Immature natural killer cell (primary cell): ENCODE data around the gene THBS2. TPM values are rescaled to one million over a fixed set of nuclear protein-coding genes. Genes with fewer than 3 reads are reported as not detected.
"Not testable (repeated sequence)": the region's sequence is repeated elsewhere in the genome, so short reads cannot be mapped to it uniquely, and the experiment has no call there.

ENCODE experiments used
- DNase-seq, 3 donors: peaks; one replicate each; pipeline ENCODE4 v3.0.0; 2022; ENCODE audit warnings: mixed read lengths in 1 of 3
- H3K27ac Mint-ChIP-seq, 6 donors: one replicate each; pipeline ENCODE4 v1.8.0; 2020; ENCODE audit warnings: mixed read lengths in 6 of 6, mild to moderate bottlenecking in 5 of 6, inconsistent platforms in 4 of 6, moderate library complexity in 3 of 6
- H3K27me3 Mint-ChIP-seq, 3 donors: one replicate each; pipeline ENCODE4 v1.8.0; 2020 to 2021; ENCODE audit warnings: low read depth in 3 of 3, mild to moderate bottlenecking in 3 of 3, mixed read lengths in 3 of 3, moderate library complexity in 3 of 3, inconsistent platforms in 1 of 3
- H3K36me3 Mint-ChIP-seq, 3 donors: one replicate each; pipeline ENCODE4 v1.8.0; 2020; ENCODE audit warnings: mixed read lengths in 3 of 3, inconsistent platforms in 2 of 3, mild to moderate bottlenecking in 2 of 3
- H3K4me1 Mint-ChIP-seq, 2 donors: one replicate each; pipeline ENCODE4 v1.8.0; 2020; ENCODE audit warnings: inconsistent platforms in 2 of 2, mild to moderate bottlenecking in 2 of 2, mixed read lengths in 2 of 2, moderate library complexity in 1 of 2
- H3K4me3 Mint-ChIP-seq, 5 donors: one replicate each; pipeline ENCODE4 v1.8.0; 2020; ENCODE audit warnings: mild to moderate bottlenecking in 5 of 5, mixed read lengths in 5 of 5, inconsistent platforms in 3 of 5, moderate library complexity in 3 of 5
- H3K9me3 Mint-ChIP-seq, 6 donors: one replicate each; pipeline ENCODE4 v1.8.0; 2020; ENCODE audit warnings: mild to moderate bottlenecking in 6 of 6, mixed read lengths in 6 of 6, inconsistent platforms in 4 of 6, moderate library complexity in 3 of 6
- polyA plus RNA-seq, 3 donors: library from polyadenylated mRNA; unstranded; fragments of 300-500 nt; fragmentation: Illumina TruSeq; gene quantifications; one replicate each; pipeline ENCODE4 v1.2.3, GENCODE V29; 2021

THBS2 gene
- under 1 TPM in 2 of 3 donors, not detected in 1; 0.06 to 0.11 TPM for polyA plus RNA-seq

DNA sequence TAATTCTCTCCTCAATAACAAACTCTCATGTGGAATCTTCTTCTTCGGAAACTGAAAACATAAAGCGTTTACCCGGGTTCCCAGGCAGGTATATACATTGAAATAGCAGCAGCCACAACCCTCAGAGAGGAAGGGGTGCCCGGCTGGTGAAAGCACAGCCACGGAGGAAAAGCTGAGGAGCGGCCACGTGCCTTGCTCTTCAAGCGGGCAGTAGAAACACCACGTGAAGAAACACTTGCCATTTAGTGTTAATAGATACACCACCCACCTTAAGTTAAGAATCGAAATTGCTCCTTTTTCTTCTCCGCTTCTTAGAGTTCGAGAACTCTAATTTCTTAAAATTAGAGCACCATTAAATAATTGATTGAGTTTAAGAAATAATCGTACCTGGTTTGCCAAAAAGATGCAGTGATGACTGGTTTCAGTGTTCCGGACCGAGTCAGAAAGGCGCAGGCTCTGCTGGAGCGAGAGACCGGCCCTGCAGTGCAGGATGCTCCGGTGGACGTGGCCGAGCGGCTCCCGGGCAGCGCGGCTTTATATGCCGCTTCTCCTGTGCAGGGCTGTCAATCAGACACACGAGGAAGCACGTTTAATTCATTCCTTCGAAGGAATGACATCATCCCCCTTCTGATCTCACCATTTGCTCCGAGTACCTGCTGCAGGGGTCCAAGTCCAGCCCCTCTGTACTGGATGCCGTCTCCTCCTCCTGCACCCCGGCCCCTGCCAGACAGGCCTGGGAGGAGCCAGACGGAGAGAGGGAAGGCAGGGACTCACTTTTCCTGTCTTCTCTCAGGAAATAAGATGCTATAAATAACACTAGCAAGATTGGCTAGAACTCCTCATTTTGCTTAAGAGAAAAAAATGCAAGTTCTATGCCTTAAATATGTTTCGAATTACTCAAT, at the start of gene THBS2:
Gene THBS2, minus strand, starts transcription at position 510 of the 902 bp plus-strand sequence. CDS start 3,062 bp downstream, outside the sequence.
- DNase-seq = no peak
- H3K36me3 Mint-ChIP-seq = no peaks in the 10 kb centered on the region
- H3K27ac Mint-ChIP-seq = no peak within 1 kb of the TSS
- H3K4me1 Mint-ChIP-seq = peaks cover 12 to 16% of the 10 kb centered on the region in 2 donors
- peaks cover 15 to 37% (median 26%) of the 10 kb centered on the region in 3 donors for H3K27me3 Mint-ChIP-seq
- peak within 1 kb of the TSS in 3 of 5 donors; percentile 5 to 53 (median 6) for H3K4me3 Mint-ChIP-seq
- H3K9me3 Mint-ChIP-seq = no peaks in the 10 kb centered on the region

DNA sequence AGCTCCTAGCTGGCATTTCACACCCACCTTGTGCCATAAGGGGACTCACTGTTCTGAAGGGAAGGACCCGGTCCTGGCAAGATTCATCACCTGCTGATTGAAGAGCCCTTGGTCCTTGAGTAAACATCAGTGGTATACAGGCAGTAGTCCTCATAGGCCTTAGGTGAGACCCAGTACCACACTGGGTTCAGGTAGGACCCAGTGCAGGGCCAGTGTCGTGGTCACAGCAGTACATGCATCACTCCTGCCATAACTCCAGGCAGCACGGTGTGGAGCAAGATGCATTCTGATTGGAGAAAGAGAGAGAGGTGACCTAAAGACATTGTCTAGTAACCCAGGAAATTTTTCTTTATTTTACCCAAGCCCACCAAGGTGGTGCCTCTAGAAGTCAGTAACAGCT, 49.1 kb upstream of the THBS2 start:
- peaks cover 6 to 14% (median 6%) of the 10 kb centered on the region in 3 donors for H3K27me3 Mint-ChIP-seq
- H3K9me3 Mint-ChIP-seq = peaks cover 0 to 6% (median 0%) of the 10 kb centered on the region in 6 donors
- no peak overlapping the region for H3K4me3 Mint-ChIP-seq
- DNase-seq = no peak
- no peaks in the 10 kb centered on the region for H3K4me1 Mint-ChIP-seq
- no peaks in the 10 kb centered on the region for H3K36me3 Mint-ChIP-seq
- H3K27ac Mint-ChIP-seq = no peak overlapping the region

DNA sequence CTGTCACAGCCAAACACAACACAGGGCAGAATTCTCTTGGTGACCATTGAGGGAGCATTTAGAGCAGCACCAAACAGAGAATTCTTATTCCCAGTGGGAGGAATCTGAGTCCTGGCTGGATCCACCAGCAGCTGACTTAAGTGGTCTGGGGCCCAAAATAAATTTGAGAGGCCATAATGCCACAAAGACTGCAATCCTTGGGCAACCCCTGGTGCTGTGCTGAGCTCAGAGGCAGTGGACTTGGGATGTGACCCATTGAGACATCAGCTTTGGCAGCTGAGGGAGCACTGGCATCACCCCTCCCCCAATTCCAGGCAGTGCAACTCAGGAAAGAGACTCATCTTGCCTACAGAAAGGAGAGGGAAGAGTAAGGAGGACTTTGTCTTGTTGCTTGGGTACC, 48.6 kb upstream of the THBS2 start:
- Mint-ChIP-seq H3K4me3 (no peak overlapping the region), H3K4me1 (no peaks in the 10 kb centered on the region), H3K36me3 (no peaks in the 10 kb centered on the region), H3K9me3 (peaks cover 0 to 6% (median 0%) of the 10 kb centered on the region in 6 donors), H3K27me3 (peaks cover 6 to 14% (median 6%) of the 10 kb centered on the region in 3 donors), H3K27ac (no peak overlapping the region)
- DNase-seq = no peak

DNA sequence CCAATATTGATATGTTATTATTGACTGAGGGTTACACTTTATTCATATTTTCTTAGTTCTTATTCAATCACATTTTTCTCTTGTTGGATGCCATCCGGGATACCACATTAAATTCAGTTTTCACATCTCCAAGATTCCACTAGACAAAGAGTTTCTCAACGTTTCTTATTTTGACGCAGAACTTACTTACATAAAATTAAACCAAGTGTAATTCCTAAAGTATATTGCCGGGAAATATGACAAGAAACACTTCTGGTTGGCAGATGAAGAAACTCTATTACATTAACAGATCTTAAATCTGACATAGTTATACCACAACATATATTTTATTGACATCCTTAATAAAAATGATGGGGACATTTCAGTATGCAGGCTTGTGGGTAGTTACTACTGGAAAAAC, 47.3 kb upstream of the THBS2 start:
- Mint-ChIP-seq H3K9me3 (peaks cover 0 to 6% (median 0%) of the 10 kb centered on the region in 6 donors), H3K27me3 (peaks cover 5 to 19% (median 6%) of the 10 kb centered on the region in 3 donors), H3K27ac (no peak overlapping the region), H3K4me3 (no peak overlapping the region), H3K4me1 (no peaks in the 10 kb centered on the region), H3K36me3 (no peaks in the 10 kb centered on the region)
- DNase-seq = no peak

DNA sequence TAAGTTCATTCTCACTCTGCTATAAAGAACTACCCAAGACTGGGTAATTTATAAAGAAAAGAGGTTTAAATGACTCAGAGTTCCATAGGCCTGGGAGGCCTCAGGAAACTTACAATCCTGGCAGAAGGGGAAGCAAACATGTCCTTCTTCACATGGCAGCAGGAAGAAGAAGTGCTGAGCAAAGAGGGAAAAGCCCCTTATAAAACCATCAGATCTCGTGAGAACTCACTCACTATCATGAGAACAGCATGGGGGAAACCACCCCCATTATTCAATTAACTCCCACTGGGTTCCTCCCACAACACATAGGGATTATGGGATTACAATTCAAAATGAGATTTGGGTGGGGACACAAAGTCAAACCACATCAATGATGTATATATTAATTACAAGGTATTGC, 45.0 kb upstream of the THBS2 start:
- not testable (repeated sequence) for DNase-seq, H3K4me1 Mint-ChIP-seq, H3K4me3 Mint-ChIP-seq, H3K36me3 Mint-ChIP-seq, H3K9me3 Mint-ChIP-seq, H3K27ac Mint-ChIP-seq
- peaks cover 4 to 13% (median 5%) of the 10 kb centered on the region in 3 donors for H3K27me3 Mint-ChIP-seq

DNA sequence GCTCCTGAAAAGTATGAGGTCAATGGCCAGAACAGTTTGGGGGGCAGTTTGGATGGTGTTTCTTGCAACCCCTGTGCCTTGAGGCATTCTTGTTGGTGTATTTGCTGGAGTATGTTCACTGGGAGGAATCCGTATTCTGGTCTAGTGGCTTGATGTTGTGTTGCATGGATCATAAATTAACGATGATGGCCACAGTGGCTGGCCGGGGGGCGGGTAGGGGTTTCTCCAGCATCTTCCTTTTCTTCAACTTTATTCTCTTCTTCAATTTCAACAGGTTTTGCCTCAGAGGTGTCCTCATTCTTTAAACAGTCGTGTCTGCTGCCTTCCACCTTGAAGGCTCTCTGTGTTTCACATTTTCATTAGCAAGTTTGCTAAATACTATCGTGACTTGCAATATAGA, 43.0 kb upstream of the THBS2 start:
- Mint-ChIP-seq H3K4me1 (no peaks in the 10 kb centered on the region), H3K9me3 (no peaks in the 10 kb centered on the region), H3K36me3 (no peaks in the 10 kb centered on the region), H3K4me3 (no peak overlapping the region), H3K27ac (no peak overlapping the region), H3K27me3 (peaks cover 0 to 13% (median 4%) of the 10 kb centered on the region in 3 donors)
- no peak for DNase-seq

DNA sequence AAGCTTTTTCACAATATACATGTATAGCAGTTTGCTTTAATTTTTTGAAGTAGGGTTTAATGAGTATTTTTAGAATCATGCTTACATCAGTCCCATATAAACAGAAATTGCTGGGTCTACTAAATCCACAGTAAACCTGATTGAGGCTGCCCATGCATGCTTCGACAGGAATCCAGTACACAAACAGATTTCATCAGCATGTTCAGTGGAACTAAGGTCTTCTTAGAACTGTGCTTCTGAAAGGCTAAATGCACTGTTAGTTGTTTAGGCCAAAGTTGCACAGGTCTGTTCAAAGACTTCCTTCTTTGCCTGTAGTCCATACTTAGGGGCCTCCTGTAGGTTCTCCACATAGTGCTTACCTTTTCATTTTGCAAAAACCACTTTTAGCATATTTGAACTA, 42.5 kb upstream of the THBS2 start:
- H3K9me3 Mint-ChIP-seq = no peaks in the 10 kb centered on the region
- H3K4me3 Mint-ChIP-seq = no peak overlapping the region
- no peaks in the 10 kb centered on the region for H3K4me1 Mint-ChIP-seq
- no peak overlapping the region for H3K27ac Mint-ChIP-seq
- peaks cover 2 to 13% (median 4%) of the 10 kb centered on the region in 3 donors for H3K27me3 Mint-ChIP-seq
- DNase-seq = no peak
- H3K36me3 Mint-ChIP-seq = no peaks in the 10 kb centered on the region

DNA sequence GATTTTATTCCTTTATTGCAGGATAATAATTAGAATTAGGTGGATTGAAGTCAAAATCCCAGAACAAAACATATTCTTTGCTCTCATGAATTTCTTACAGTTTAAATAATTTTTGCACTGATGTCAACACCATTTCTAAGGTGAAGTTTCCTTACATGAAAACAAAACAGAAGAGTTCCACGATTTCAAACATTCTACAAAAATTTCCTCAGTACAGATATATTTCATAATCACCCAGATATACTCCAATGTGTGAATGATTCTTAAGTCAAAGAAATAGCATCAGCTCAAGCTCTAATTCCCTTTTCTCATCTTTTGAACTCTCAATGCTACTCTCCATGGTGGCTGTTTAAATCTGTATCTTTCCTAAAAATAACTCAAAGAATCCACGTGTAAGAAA, 39.5 kb upstream of the THBS2 start:
- no peak overlapping the region for H3K4me3 Mint-ChIP-seq
- DNase-seq = no peak
- no peaks in the 10 kb centered on the region for H3K4me1 Mint-ChIP-seq
- no peaks in the 10 kb centered on the region for H3K9me3 Mint-ChIP-seq
- peaks cover 2 to 7% (median 6%) of the 10 kb centered on the region in 3 donors for H3K27me3 Mint-ChIP-seq
- H3K36me3 Mint-ChIP-seq = no peaks in the 10 kb centered on the region
- no peak overlapping the region for H3K27ac Mint-ChIP-seq

DNA sequence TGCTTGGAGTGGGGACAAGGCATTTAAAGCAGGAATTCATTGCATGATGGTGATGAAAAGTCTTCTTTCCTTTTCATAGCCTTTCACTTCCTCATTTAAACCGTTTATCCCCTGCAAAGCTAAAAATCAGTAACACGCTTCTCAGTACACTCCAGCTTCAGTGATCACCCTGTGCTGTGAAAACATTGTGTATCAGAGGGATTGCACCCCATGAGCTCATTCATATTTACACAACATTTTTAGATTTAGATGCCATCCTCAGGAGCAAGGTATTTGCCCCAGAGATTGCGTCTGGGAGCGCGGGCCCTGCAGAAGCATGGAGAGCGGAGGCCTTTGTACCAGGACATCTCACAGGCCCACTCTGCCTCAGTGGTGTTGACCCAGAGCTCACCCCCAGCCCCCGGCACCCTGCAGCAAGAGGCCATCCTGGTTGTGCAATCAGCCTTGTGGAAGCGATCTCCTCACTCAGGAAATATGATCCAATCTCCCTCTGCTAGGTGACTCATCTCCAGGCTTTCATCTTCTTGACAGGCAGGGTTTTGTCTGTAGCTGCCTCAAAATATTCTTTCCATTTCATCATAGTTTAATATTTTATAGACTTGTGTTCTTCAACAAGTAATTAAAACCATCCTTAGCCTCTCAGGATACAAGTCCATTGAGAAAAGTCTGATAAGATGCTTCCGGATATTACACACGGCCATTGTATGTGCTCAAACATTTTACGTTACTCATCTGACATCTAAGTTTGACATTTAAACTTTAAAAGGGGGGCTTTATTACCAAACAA, 38.9 kb upstream of the THBS2 start:
- peaks cover 2 to 6% (median 5%) of the 10 kb centered on the region in 3 donors for H3K27me3 Mint-ChIP-seq
- H3K9me3 Mint-ChIP-seq = no peaks in the 10 kb centered on the region
- H3K36me3 Mint-ChIP-seq = no peaks in the 10 kb centered on the region
- DNase-seq = no peak
- no peak overlapping the region for H3K4me3 Mint-ChIP-seq
- H3K4me1 Mint-ChIP-seq = no peaks in the 10 kb centered on the region
- no peak overlapping the region for H3K27ac Mint-ChIP-seq

DNA sequence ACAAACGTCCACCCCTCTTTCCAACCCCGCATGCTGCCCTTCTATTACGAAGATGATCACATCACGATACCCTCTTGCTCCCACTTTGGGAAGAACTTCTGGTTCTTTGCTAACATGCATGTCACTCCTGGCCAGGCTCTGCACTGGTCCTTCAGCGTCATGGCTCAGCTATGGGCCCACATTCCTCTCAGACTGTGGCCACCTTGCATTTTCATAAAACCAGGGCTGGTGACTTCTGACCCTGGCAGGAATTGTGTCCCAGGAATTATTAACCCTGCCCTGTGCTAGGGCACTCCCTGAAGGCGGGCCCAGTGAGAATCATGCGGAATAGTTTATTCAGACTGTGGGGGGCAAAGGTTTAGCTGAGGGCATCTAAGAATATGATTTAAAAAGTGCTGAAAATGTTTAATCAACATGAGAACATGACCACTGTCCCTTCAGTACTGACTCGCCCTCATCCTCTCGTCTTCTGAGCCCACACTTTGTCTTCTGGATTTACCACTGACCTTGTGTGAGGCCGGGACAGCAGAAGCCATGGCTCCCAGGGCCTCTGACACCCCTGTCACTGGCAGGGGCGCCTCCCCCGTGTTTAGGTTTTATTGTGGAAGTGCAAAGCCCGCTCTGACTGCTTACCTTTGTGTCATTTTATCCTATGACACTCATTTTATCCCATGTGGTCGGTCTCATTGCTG, 38.1 kb upstream of the THBS2 start:
- no peak overlapping the region for H3K4me3 Mint-ChIP-seq
- DNase-seq = no peak
- H3K27me3 Mint-ChIP-seq = peaks cover 2 to 6% (median 4%) of the 10 kb centered on the region in 3 donors
- no peaks in the 10 kb centered on the region for H3K36me3 Mint-ChIP-seq
- no peaks in the 10 kb centered on the region for H3K9me3 Mint-ChIP-seq
- H3K27ac Mint-ChIP-seq = no peak overlapping the region
- no peaks in the 10 kb centered on the region for H3K4me1 Mint-ChIP-seq

DNA sequence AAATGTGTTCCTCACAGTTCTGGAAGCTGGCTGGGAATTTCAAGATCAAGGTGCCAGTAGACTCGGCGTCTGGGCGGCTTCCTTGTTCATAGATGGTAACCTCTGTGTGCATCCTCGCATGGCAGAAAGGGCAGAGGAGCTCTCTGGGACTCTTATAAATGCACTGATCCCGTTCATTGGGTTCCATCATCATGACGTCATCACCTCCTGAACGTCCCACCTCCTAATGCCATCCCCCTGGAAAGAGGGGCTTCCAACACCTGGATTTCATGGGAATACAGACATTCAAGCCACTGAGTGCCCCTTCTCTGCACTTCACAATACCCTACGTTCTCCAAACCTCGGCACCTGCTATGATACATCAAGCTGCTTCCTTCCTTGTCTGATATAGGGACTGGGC, 37.5 kb upstream of the THBS2 start:
- H3K27me3 Mint-ChIP-seq = peaks cover 2 to 6% (median 3%) of the 10 kb centered on the region in 3 donors
- no peak overlapping the region for H3K27ac Mint-ChIP-seq
- H3K36me3 Mint-ChIP-seq = no peaks in the 10 kb centered on the region
- no peaks in the 10 kb centered on the region for H3K4me1 Mint-ChIP-seq
- no peak overlapping the region for H3K4me3 Mint-ChIP-seq
- no peak for DNase-seq
- no peaks in the 10 kb centered on the region for H3K9me3 Mint-ChIP-seq

DNA sequence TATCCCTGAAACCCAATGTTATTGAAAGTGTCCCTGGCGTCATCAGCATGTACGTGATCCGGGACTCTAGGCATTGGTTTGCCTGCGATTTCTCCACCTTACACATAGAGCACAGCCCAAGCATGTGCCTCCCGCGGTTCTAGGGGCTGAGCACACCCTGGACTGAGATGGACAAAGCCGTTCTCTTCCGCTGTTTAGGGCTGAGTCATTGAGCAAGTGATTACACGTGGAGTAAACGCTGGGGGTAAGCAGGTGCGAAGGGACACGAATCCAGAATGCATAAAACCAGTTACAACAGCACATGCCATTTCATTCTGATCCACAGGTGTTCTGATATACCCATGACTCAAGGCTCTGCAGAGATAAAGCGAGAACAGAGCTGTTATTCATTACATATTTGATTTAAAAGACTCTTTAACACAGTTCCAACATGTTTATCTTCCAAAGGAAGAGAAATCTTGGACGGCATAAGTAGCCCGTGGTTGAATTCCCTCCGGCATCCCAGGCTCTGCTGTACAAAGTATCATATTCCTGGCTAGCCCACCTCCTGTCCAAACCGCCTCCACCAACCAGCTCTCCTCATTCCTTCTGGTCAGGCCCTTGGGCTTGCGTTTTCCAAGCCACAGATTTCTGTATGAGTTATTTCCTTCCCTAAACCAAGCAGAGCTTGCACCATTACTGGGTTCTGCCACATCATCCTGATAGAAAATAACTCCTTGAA, 36.1 kb upstream of the THBS2 start:
- H3K27me3 Mint-ChIP-seq = peaks cover 2 to 4% (median 3%) of the 10 kb centered on the region in 3 donors
- H3K4me1 Mint-ChIP-seq = no peaks in the 10 kb centered on the region
- H3K4me3 Mint-ChIP-seq = no peak overlapping the region
- no peaks in the 10 kb centered on the region for H3K36me3 Mint-ChIP-seq
- no peak for DNase-seq
- no peaks in the 10 kb centered on the region for H3K9me3 Mint-ChIP-seq
- peak overlapping the region in 1 of 6 donors; percentile 15 for H3K27ac Mint-ChIP-seq

DNA sequence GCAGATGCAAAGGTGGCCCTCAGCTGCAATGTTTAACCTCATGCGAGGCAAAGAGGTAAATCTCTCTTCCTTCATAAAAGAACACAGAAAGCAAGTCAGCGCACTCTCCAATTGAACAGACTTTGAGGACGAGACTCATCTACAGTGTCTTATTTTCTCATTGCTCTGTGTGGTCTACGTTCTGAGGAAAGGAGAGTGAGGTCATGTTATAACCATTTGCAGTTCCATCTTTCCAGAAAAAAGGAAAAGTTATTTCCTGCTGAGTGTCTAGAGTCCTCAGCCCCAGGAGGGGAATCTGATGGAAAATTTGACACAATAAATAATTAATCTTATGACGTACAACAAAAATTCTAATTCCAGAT, 35.6 kb upstream of the THBS2 start:
- peaks cover 2 to 4% (median 3%) of the 10 kb centered on the region in 3 donors for H3K27me3 Mint-ChIP-seq
- H3K4me1 Mint-ChIP-seq = no peaks in the 10 kb centered on the region

More for the DNA sequence above, 35.6 kb upstream of the THBS2 start:
- Mint-ChIP-seq H3K36me3 (no peaks in the 10 kb centered on the region), H3K4me3 (no peak overlapping the region), H3K9me3 (no peaks in the 10 kb centered on the region), H3K27ac (no peak overlapping the region)
- DNase-seq = no peak
